Mucosa of descending colon (tissue), 3 donors: ENCODE data around the gene MAP3K15. TPM values are rescaled to one million over a fixed set of nuclear protein-coding genes. Genes with fewer than 3 reads are reported as not detected.

Experiments used
- ATAC-seq: fragments of 200-7000 bp; cut with Tn5 transposase; one replicate; pipeline ENCODE4 v1.9.1; 2020; ENCODE audit warnings: mild to moderate bottlenecking, moderate library complexity
- DNase-seq, 3 donors: peaks; one replicate each; pipeline ENCODE4 v3.0.0-alpha.2; 2020
- H3K36me3 ChIP-seq: fragments of 200-600 bp; one replicate; pipeline ENCODE4 v1.8.0; 2021; ENCODE audit warnings: low read depth, mild to moderate bottlenecking
- H3K4me1 ChIP-seq: fragments of 200-600 bp; one replicate; pipeline ENCODE4 v1.8.0; 2021; ENCODE audit warnings: low read depth, mild to moderate bottlenecking
- H3K4me3 ChIP-seq: fragments of 200-600 bp; one replicate; pipeline ENCODE4 v1.8.0; 2021; ENCODE audit warnings: mild to moderate bottlenecking
- H3K9me3 ChIP-seq: fragments of 200-600 bp; one replicate; pipeline ENCODE4 v1.8.0; 2021; ENCODE audit warnings: mild to moderate bottlenecking
- intact Hi-C, 2 donors: fragments of 100-400 bp; cut with DNase I in 1 of 2; cut with micrococcal nuclease in 1 of 2; formaldehyde crosslinking; loops; one replicate each; pipeline versions ENCODE4 v1.11.0 to v1.11.1; 2022; cut with DNase I, micrococcal nuclease
- total RNA-seq, 3 donors: library from RNA; stranded (reverse); fragmentation: NEBNext Ultra II Directional in 2 of 3; extraction: Animal tissue kit (Norgen Biotek cat#: 25700) in 2 of 3; gene quantifications; one replicate each; pipeline versions ENCODE4 v1.2.1 to v1.2.4, GENCODE V29; 2021 to 2023
- TF ChIP-seq, protein P1 (sequence below): fragments of 200-600 bp; IDR thresholded peaks from one replicate; pipeline ENCODE4 v1.8.0; 2022; ENCODE audit warnings: antibody characterized with exemption, mild to moderate bottlenecking
- donor health status: DM: no; HTN: no; CAD: no; lungs with moderate emphysema.
- donor health status: DM: no; HTN: no; CAD: no.
- donor health status: DM: no; HTN: yes; CAD: no.

The MAP3K15 gene
- total RNA-seq, 3 donors from 2014 or later, result 0.16 to 0.23 TPM; not detected in 1

DNA sequence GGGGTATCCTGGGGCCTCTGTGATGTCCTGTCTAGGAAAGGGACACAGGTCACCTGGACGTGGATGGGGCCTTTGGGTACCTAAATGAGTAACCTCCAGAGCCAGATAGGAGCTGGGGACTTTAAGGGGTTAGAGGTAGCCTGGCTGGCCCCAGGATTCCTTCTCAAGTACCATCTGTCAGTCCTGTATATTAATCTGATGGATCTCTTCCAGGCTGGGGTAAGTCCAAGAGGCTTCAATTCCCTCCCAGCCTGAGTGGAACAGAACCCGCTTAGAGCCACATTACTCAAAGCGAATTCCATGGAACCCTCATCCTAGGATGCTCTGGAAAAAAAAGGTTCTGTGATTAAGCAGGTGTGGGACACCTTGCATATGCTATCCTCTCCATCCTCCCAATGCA, 24.8 kb upstream of the MAP3K15 start:
- ATAC-seq (no peak), DNase-seq (no peak)
- Histone ChIP-seq H3K9me3 (no peaks in the 10 kb centered on the region), H3K4me1 (no peaks in the 10 kb centered on the region), H3K4me3 (no peak overlapping the region), H3K36me3 (no peaks in the 10 kb centered on the region)
- TF ChIP-seq, protein P1, sequence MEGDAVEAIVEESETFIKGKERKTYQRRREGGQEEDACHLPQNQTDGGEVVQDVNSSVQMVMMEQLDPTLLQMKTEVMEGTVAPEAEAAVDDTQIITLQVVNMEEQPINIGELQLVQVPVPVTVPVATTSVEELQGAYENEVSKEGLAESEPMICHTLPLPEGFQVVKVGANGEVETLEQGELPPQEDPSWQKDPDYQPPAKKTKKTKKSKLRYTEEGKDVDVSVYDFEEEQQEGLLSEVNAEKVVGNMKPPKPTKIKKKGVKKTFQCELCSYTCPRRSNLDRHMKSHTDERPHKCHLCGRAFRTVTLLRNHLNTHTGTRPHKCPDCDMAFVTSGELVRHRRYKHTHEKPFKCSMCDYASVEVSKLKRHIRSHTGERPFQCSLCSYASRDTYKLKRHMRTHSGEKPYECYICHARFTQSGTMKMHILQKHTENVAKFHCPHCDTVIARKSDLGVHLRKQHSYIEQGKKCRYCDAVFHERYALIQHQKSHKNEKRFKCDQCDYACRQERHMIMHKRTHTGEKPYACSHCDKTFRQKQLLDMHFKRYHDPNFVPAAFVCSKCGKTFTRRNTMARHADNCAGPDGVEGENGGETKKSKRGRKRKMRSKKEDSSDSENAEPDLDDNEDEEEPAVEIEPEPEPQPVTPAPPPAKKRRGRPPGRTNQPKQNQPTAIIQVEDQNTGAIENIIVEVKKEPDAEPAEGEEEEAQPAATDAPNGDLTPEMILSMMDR, result no peak
- intact Hi-C loops, result loop anchor here in 1 of 2 donors (10.0 kb wide), 1 partner anchor 365 kb away; no protein-coding TSS in a partner anchor

DNA sequence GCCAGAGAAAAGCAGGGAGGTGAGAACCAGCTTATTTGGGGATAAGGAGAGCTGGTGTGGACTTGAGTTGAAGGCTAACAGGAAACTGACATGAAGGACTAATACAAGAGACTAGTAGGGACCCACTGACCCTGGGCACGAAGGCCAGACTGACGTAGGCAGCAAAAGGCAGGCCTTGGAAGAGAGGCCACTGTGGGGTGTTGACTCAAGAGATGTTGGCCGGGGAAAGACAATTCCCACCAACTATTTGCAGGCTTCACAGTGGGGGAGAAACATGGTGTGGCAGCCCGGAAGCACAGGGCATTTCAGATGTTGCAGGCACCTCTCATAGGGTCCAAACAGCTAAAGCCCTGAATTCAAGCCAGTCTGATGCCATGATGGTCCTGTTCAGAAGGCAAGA, 24.4 kb upstream of the MAP3K15 start:
- Histone ChIP-seq H3K4me3 (no peak overlapping the region), H3K4me1 (no peaks in the 10 kb centered on the region), H3K36me3 (no peaks in the 10 kb centered on the region), H3K9me3 (no peaks in the 10 kb centered on the region)
- TF ChIP-seq, protein P1, result no peak
- ATAC-seq (no peak), DNase-seq (no peak)
- intact Hi-C loops, result loop anchor here in 1 of 2 donors (10.0 kb wide), 1 partner anchor 365 kb away; no protein-coding TSS in a partner anchor

DNA sequence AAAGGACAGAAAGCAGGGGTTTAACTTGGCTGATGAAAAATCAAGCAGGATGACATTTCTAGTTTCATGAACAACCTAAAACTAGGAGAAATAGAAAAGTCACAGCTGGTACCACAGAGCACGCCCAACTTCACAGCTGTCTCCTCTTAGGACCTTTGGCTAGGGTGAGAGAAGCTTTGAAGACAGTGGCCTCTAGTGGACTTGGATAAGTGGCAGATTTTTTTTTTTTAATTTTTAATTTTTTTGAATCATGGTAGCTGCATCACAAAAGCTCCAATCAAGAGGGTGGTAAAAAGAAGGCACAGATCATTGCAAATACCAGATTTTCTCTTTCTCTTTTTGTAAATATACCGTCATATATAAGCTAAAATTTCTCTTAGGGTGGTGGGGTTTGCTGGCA, 20.2 kb upstream of the MAP3K15 start:
- intact Hi-C loops, result no loop called here
- ATAC-seq, result peak; percentile 50
- no peaks in the 10 kb centered on the region for H3K4me1 ChIP-seq
- no peak for DNase-seq
- no peaks in the 10 kb centered on the region for H3K9me3 ChIP-seq
- no peaks in the 10 kb centered on the region for H3K36me3 ChIP-seq
- TF ChIP-seq, protein P1, result no peak
- H3K4me3 ChIP-seq, result no peak overlapping the region

DNA sequence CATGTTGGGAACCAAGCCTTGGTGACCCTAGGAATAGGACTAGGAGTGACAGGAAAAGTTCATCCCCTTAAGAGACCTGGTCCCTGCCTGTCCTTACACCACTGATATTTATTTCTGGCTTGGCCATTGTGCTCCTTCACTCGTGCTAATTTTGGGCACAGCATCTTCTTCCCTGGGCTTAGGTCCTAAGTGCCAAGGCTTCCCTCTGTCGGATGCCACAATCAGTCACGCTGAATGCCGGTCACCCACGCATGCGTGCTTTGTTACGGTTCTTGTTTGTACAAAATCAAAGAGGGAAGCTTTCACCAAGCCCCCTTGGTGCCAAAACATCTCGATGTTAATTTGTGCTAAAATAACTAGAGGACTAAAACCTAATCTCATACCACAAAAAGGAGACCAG, 17.4 kb upstream of the MAP3K15 start:
- DNase-seq (no peak), ATAC-seq (no peak)
- TF ChIP-seq, protein P1, result no peak
- no peak overlapping the region for H3K4me3 ChIP-seq
- no peaks in the 10 kb centered on the region for H3K9me3 ChIP-seq
- intact Hi-C loops, result no loop called here
- H3K36me3 ChIP-seq, result no peaks in the 10 kb centered on the region
- no peaks in the 10 kb centered on the region for H3K4me1 ChIP-seq

DNA sequence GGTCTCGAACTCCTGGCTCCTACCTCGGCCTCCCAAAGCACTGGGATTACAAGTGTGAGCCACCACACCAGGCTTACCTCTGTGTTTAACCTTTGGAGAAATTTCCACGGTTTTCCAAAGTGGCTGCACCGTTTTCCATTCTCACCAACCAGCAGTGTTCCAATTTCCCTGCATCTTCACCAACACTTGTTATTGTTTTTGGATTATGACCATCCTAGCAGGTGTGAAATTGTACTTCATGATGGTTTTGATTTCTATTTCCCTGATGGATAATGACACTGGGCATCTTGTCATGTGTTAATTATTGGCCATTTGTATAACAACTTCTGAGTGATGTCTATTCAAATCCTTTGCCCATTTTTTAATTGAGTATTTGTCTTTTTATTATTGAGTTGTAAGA, 2.7 kb upstream of the MAP3K15 start:
- TF ChIP-seq, protein P1, result no peak
- DNase-seq, result no peak
- intact Hi-C loops, result no loop called here
- H3K36me3 ChIP-seq, result no peaks in the 10 kb centered on the region
- no peaks in the 10 kb centered on the region for H3K4me1 ChIP-seq
- no peak for ATAC-seq
- no peak overlapping the region for H3K4me3 ChIP-seq
- H3K9me3 ChIP-seq, result no peaks in the 10 kb centered on the region

DNA sequence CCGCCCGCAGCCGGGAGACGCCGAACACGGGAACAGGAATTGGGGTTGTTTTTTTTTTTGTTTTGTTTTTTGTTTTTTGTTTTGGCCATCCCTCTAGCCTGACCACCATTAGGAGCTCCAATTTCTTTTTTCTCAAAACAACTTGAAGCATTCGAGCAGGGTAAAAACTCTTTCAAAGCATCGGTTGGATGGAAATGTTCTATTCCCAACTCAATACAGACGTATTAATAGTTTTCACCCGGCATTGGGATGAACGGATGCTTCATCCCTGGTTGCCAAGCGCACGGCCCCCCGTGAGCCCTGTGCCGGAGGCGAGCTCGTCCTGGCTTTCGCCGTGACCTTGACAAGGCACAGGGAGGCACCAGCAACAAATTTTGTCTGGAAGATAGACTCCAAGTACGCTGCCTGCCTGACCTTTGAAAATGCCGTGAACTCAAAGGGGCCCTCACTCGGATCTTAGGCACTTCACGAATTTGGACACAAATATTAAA, 352 bp upstream of the MAP3K15 start:
- TF ChIP-seq, protein P1, result no peak

More for the DNA sequence above, 352 bp upstream of the MAP3K15 start:
- ATAC-seq (no peak), DNase-seq (no peak)
- Histone ChIP-seq H3K4me3 (no peak overlapping the region), H3K4me1 (no peaks in the 10 kb centered on the region), H3K9me3 (no peaks in the 10 kb centered on the region), H3K36me3 (no peaks in the 10 kb centered on the region)
- intact Hi-C loops, result no loop called here
